ENCODE data around the gene OLFML2A. TPM values are rescaled to one million over a fixed set of nuclear protein-coding genes. Genes with fewer than 3 reads are reported as not detected.

The OLFML2A gene
- total and polyA plus RNA-seq, 2 of the 4 experiments (the other 2 are of a cell fraction), result 2.0 to 5.9 TPM

GRCh38 chr9:124830593-124830992 is 53.7 kb downstream of the OLFML2A start:
- no peak overlapping the region for H2AFZ ChIP-seq (replicated peaks; ENCODE audit: low read length, poor library complexity)
- ATAC-seq (ENCODE audit: low read depth) (no peak), DNase-seq (no peak)
- H4K8ac ChIP-seq (ENCODE audit: low read depth in 2 of 2, low read length in 2 of 2), result no peak overlapping the region
- H3K23ac ChIP-seq (ENCODE audit: low read depth, low read length), result no peak overlapping the region
- no peak overlapping the region for H3K18ac ChIP-seq (ENCODE audit: low read depth, low read length)
- intact Hi-C loops (cut with micrococcal nuclease) (no loop called here), dilution Hi-C loops (cut with HindIII; ENCODE audit: low sequenced_read_pairs, unreplicated experiment) (no loop called here), in situ Hi-C loops (cut with MboI; ENCODE audit: low sequenced_read_pairs) (no loop called here)
- H3K9me3 ChIP-seq (ENCODE audit: control insufficient read depth, insufficient read depth, low read length), result 0 out of 2 replicates have a peak, but pooled peaks cover 2% of the 10 kb centered on the region
- H3K27ac ChIP-seq (ENCODE audit: insufficient read depth, low read length), result no peak overlapping the region
- H3K36me3 ChIP-seq (ENCODE audit: control insufficient read depth, insufficient read depth, low read length), result no peaks in the 10 kb centered on the region
- peak overlapping the region; percentile 2 for H2AK9ac ChIP-seq (replicated peaks; ENCODE audit: low read depth, low read length, poor library complexity)
- TF ChIP-seq FOS (IDR thresholded peaks at IDR 0.05; ENCODE audit: low read depth, low read length) (no peak), CEBPB (IDR thresholded peaks at IDR 0.05; ENCODE audit: low read depth, low read length) (no peak), CHD1 (IDR thresholded peaks at IDR 0.05; ENCODE audit: low read depth, low read length) (no peak), SMC3 (IDR thresholded peaks at IDR 0.05; ENCODE audit: low read depth, low read length) (no peak), RAD21 (IDR thresholded peaks at IDR 0.05; ENCODE audit: low read length) (no peak), MXI1 (IDR thresholded peaks at IDR 0.05; ENCODE audit: borderline replicate concordance, low read depth, low read length) (no peak), RFX5 (IDR thresholded peaks at IDR 0.05; ENCODE audit: low read depth, low read length) (no peak), MAFK (IDR thresholded peaks at IDR 0.05; ENCODE audit: low read depth, low read length) (no peak), NFE2L2 (IDR thresholded peaks at IDR 0.05; ENCODE audit: low read depth, low read length) (no peak), USF2 (IDR thresholded peaks at IDR 0.05; ENCODE audit: low read depth, low read length) (no peak)
- TF ChIP-seq, protein P1, sequence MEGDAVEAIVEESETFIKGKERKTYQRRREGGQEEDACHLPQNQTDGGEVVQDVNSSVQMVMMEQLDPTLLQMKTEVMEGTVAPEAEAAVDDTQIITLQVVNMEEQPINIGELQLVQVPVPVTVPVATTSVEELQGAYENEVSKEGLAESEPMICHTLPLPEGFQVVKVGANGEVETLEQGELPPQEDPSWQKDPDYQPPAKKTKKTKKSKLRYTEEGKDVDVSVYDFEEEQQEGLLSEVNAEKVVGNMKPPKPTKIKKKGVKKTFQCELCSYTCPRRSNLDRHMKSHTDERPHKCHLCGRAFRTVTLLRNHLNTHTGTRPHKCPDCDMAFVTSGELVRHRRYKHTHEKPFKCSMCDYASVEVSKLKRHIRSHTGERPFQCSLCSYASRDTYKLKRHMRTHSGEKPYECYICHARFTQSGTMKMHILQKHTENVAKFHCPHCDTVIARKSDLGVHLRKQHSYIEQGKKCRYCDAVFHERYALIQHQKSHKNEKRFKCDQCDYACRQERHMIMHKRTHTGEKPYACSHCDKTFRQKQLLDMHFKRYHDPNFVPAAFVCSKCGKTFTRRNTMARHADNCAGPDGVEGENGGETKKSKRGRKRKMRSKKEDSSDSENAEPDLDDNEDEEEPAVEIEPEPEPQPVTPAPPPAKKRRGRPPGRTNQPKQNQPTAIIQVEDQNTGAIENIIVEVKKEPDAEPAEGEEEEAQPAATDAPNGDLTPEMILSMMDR (conservative IDR thresholded peaks at IDR 0.05; ENCODE audit: low read depth, low read length), result no peak
- peaks cover 4% of the 10 kb centered on the region; the same call in 1 of the 2 replicates for H3K9me1 ChIP-seq (ENCODE audit: insufficient read depth, low read length)
- BruUV-seq (replicated peaks), result no TSS peak
- H3K27me3 ChIP-seq (ENCODE audit: control insufficient read depth, insufficient read depth, low read length), result no peaks in the 10 kb centered on the region
- peak overlapping the region; percentile 23; the same call in 1 of the 2 replicates for H2AK5ac ChIP-seq (ENCODE audit: low read depth, low read length)
- no peak overlapping the region for H2BK120ac ChIP-seq (ENCODE audit: low read depth, low read length)
- no peak overlapping the region for H3K4me2 ChIP-seq (ENCODE audit: low read depth, low read length)
- no peak overlapping the region for H3K9ac ChIP-seq (ENCODE audit: low read depth, low read length)
- no peak overlapping the region for H4K5ac ChIP-seq (ENCODE audit: low read depth, low read length)
- H3K4me3 ChIP-seq (ENCODE audit: insufficient read depth, low read depth, low read length), result no peak overlapping the region
- WGBS, 2 experiments (ENCODE audit: extremely low coverage in 2 of 2, insufficient read length in 1 of 2), result 80% methylated on average over 1 of the region's 4 CpGs; no CpG with 5 or more reads in 1 of the 2 experiments
- no peak overlapping the region for H4K91ac ChIP-seq (ENCODE audit: insufficient read depth, low read depth, low read length)
- ChIA-PET POLR2A (ENCODE audit: unreplicated experiment) (no interaction called here), CTCF (no interaction called here)
- peak overlapping the region; percentile 3; the same call in 1 of the 3 replicates for H2BK15ac ChIP-seq (ENCODE audit: low read depth, low read length)
- no peaks in the 10 kb centered on the region; the same call in 1 of the 2 replicates for H4K20me1 ChIP-seq (ENCODE audit: insufficient read depth, low read length)
- H3K56ac ChIP-seq (ENCODE audit: extremely low read depth, insufficient read depth, low read length), result no peak overlapping the region
- H3K4ac ChIP-seq (ENCODE audit: low read depth, low read length), result peak overlapping the region; percentile 20; the same call in 1 of the 2 replicates
- no peak overlapping the region for H2BK5ac ChIP-seq (ENCODE audit: low read depth, low read length, poor library complexity, severe bottlenecking)
- no peaks in the 10 kb centered on the region for H3K79me1 ChIP-seq (ENCODE audit: low read depth in 1 of 2, low read length in 2 of 2)
- no peak overlapping the region for H3K14ac ChIP-seq (replicated peaks; ENCODE audit: low read depth, low read length)
- H3K4me1 ChIP-seq (ENCODE audit: control insufficient read depth, insufficient read depth, low read length), result peaks cover 24% of the 10 kb centered on the region
- H2BK20ac ChIP-seq (ENCODE audit: low read depth, low read length), result 0 out of 2 replicates have a peak overlapping the region, but pooled peaks have one; percentile 52
